ENCODE results near the gene IMPDH1. TPM values are rescaled to one million over a fixed set of nuclear protein-coding genes. Genes with fewer than 3 reads are reported as not detected.
A peak's percentile ranks its signal among the peaks of the same experiment; 100 is the strongest.

The IMPDH1 gene
- total RNA-seq, 2 experiments from 2014 or later = 70.4 to 72.3 TPM

GRCh38 chr7:128357217-128357613 lies 52.6 kb downstream of the IMPDH1 start:
- CTCF ChIA-PET = interaction anchor here (1.0 to 2.9 kb wide), 4 partner anchors 8 to 42 kb away, joined by 3 to 17 read pairs (median 3); no protein-coding TSS in a partner anchor
- no peak overlapping the region for H3K27ac Mint-ChIP-seq
- H3K27me3 Mint-ChIP-seq = peaks cover 50% of the 10 kb centered on the region
- no peak overlapping the region for H3K4me3 Mint-ChIP-seq
- POLR2A ChIA-PET = no interaction called here
- peaks cover 21% of the 10 kb centered on the region for H3K4me1 Mint-ChIP-seq
- no peaks in the 10 kb centered on the region for H3K36me3 Mint-ChIP-seq (ENCODE audit: low read depth)
- no peaks in the 10 kb centered on the region for H3K9me3 Mint-ChIP-seq
- DNase-seq = no peak

- Mint-ChIP-seq H3K4me1 (peaks cover 16% of the 10 kb centered on the region), H3K9me3 (no peaks in the 10 kb centered on the region), H3K27ac (no peak overlapping the region), H3K27me3 (peaks cover 45% of the 10 kb centered on the region), H3K36me3 (ENCODE audit: low read depth) (no peaks in the 10 kb centered on the region), H3K4me3 (no peak overlapping the region)
- ChIA-PET POLR2A (no interaction called here), CTCF (interaction anchor here (1.6 to 2.9 kb wide), 2 partner anchors 8 to 27 kb away, joined by 3 to 17 read pairs; no protein-coding TSS in a partner anchor)
- no peak for DNase-seq
Observed at GRCh38 chr7:128356546-128357216, 53.1 kb downstream of the IMPDH1 start.

GRCh38 chr7:128353610-128354009 lies 56.2 kb downstream of the IMPDH1 start:
- Mint-ChIP-seq H3K27me3 (peaks cover 49% of the 10 kb centered on the region), H3K4me1 (peaks cover 8% of the 10 kb centered on the region), H3K27ac (no peak overlapping the region), H3K36me3 (ENCODE audit: low read depth) (no peaks in the 10 kb centered on the region), H3K4me3 (no peak overlapping the region), H3K9me3 (no peaks in the 10 kb centered on the region)
- ChIA-PET POLR2A (no interaction called here), CTCF (interaction anchor here (1.1 kb wide), 1 partner anchor 73 kb away, joined by 3 read pairs; no protein-coding TSS in a partner anchor)
- no peak for DNase-seq

DNA sequence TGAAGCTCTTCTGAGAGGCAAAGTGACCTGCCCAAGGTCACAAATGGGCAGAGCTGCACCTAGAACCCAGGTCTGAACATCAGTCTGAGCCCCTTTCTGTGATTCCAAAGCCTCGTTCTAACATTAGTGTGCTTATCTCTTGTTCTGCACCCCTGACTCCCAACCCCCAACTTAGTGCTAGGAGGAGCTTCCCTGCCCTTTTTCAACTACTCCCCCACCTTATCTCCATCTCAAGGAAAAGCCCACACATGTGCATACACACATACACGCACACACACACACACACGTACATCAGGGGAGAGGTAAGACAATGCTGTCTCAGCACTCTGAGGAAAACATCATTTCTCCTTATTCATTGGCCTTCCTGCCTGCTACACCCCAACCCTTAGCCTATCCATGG lies 56.6 kb downstream of the IMPDH1 start:
- Mint-ChIP-seq H3K4me1 (peaks cover 8% of the 10 kb centered on the region), H3K36me3 (ENCODE audit: low read depth) (no peaks in the 10 kb centered on the region), H3K27me3 (peaks cover 47% of the 10 kb centered on the region), H3K4me3 (no peak overlapping the region), H3K27ac (no peak overlapping the region), H3K9me3 (no peaks in the 10 kb centered on the region)
- ChIA-PET POLR2A (no interaction called here), CTCF (interaction anchor here (0.9 to 1.1 kb wide), 2 partner anchors 13 to 74 kb away, joined by 3 read pairs; no protein-coding TSS in a partner anchor)
- DNase-seq = no peak

DNA sequence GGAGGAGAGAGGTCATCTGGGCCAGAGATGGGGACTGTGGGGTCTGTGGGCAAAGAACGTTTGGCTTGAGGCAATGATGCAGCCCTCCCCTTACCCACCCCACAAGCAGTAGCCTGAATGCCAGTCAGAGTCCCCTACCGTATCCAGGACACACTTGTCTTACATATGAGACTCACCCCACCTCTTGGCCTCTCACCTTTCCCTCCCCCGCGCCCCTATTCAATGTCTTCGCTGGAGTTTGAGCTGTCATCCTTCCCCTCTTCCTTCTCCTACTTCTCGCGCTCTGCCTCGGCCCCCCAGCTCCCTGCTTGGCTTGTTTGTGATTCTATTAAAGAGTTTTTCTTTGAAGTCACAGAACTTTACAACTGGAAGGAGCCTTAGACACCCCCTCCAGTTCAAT lies 57.1 kb downstream of the IMPDH1 start:
- ChIA-PET POLR2A (no interaction called here), CTCF (interaction anchor here (0.9 to 1.1 kb wide), 2 partner anchors 12 to 74 kb away, joined by 3 read pairs; no protein-coding TSS in a partner anchor)
- Mint-ChIP-seq H3K27ac (no peak overlapping the region), H3K36me3 (ENCODE audit: low read depth) (no peaks in the 10 kb centered on the region), H3K4me3 (no peak overlapping the region), H3K4me1 (peaks cover 8% of the 10 kb centered on the region), H3K27me3 (peaks cover 47% of the 10 kb centered on the region), H3K9me3 (no peaks in the 10 kb centered on the region)
- DNase-seq = no peak

GRCh38 chr7:128352153-128352537 lies 57.6 kb downstream of the IMPDH1 start:
- Mint-ChIP-seq H3K27ac (no peak overlapping the region), H3K27me3 (peaks cover 47% of the 10 kb centered on the region), H3K4me3 (no peak overlapping the region), H3K36me3 (ENCODE audit: low read depth) (no peaks in the 10 kb centered on the region), H3K4me1 (peaks cover 8% of the 10 kb centered on the region), H3K9me3 (no peaks in the 10 kb centered on the region)
- POLR2A ChIA-PET = no interaction called here
- peak; percentile 18 for DNase-seq
- CTCF ChIA-PET = interaction anchor here (0.9 kb wide), 1 partner anchor 12 kb away, joined by 3 read pairs; no protein-coding TSS in a partner anchor

DNA sequence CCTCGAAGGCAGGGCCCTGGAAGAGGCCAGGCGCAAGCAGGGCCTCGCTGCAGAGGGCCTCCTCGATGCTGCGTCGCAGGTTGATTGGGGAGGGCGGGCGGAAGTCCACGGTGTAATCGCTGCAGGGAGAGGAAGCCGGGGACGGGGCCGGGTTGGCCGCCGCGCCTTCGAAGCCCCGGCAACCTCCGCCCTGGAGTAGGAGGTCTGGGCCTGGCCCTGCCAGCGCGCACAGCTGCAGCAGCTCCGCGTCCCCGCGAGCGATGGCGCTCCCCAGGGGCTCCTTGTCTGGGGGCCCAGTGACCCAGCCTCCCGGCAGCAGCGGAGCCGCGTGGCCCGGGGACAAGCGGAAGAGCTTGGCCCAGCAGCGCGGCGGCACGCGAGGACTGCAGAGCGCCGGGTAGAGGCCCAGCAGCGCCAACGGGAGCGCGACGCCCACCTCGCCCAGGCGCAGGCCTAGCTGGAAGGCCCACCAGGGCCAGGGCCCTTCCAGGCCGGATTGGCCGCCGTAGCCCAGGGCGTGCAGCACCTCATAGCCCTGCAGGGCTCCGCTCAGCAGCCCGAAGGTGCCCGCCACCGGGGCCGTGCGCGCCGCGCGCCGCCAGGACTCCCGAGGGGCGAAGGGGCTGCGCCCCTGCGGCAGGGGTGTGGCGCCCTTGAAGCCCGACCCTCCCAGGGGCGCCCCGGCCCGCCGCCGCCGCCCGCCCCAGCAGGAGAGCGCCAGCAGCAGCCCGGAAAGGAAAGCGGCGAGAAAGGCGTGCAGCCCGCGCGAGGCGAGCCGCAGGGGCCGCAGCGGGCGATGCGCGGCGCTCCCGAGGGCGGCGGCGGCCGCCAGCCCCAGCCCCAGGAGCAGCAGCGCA lies 58.3 kb downstream of the IMPDH1 start:
- Mint-ChIP-seq H3K36me3 (ENCODE audit: low read depth) (no peaks in the 10 kb centered on the region), H3K4me3 (no peak overlapping the region), H3K27ac (no peak overlapping the region), H3K9me3 (no peaks in the 10 kb centered on the region), H3K27me3 (peaks cover 47% of the 10 kb centered on the region), H3K4me1 (peaks cover 8% of the 10 kb centered on the region)
- ChIA-PET CTCF (no interaction called here), POLR2A (no interaction called here)
- DNase-seq = no peak

DNA sequence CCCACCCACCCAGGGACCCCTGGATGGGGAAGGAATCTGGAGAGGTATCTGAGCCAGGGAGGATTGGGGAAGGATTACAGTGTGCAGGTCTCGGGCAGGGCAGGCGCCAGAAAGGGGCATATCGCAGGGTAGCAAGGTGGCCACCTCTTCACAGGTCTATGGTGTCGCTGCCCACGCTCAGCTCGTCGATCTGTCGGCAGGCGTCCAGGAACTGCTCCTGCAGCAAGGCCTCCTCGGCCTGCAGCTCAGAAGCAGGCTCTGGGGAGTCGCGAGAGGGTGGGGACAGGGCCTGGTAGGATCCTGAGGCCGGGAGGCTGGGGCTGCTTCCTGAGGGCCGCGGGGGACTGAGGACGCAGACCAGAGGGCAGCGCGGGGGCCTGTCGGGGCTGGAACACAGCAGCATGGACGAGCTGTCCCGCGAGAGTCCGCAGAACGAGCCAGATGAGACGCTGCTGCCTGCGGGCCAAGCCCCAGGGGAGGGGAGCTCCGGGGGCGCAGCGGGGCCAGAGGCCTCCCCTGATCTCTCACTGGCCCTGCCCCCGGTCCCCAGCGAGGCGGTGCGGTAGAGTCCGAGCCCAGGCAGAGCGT lies 59.0 kb downstream of the IMPDH1 start:
- Mint-ChIP-seq H3K4me3 (no peak overlapping the region), H3K27ac (no peak overlapping the region), H3K27me3 (peaks cover 46% of the 10 kb centered on the region), H3K36me3 (ENCODE audit: low read depth) (no peaks in the 10 kb centered on the region), H3K9me3 (no peaks in the 10 kb centered on the region), H3K4me1 (peaks cover 7% of the 10 kb centered on the region)
- no peak for DNase-seq
- CTCF ChIA-PET = interaction anchor here (3.8 to 4.4 kb wide), 2 partner anchors 7 to 37 kb away, joined by 17 to 34 read pairs; no protein-coding TSS in a partner anchor
- POLR2A ChIA-PET = no interaction called here

- ChIA-PET CTCF (interaction anchor here (3.8 to 4.4 kb wide), 2 partner anchors 9 to 38 kb away, joined by 17 to 34 read pairs; no protein-coding TSS in a partner anchor), POLR2A (no interaction called here)
- Mint-ChIP-seq H3K4me1 (peaks cover 3% of the 10 kb centered on the region), H3K4me3 (no peak overlapping the region), H3K9me3 (no peaks in the 10 kb centered on the region), H3K27me3 (peaks cover 35% of the 10 kb centered on the region), H3K27ac (peak overlapping the region; percentile 11), H3K36me3 (ENCODE audit: low read depth) (no peaks in the 10 kb centered on the region)
- no peak for DNase-seq
Observed at GRCh38 chr7:128349466-128349825, 60.3 kb downstream of the IMPDH1 start.

- ChIA-PET POLR2A (no interaction called here), CTCF (interaction anchor here (0.6 to 4.4 kb wide), 12 partner anchors 10 to 78 kb away, joined by 3 to 34 read pairs (median 5); no protein-coding TSS in a partner anchor)
- no peak overlapping the region for H3K4me3 Mint-ChIP-seq
- DNase-seq = peak; percentile 60
- no peaks in the 10 kb centered on the region for H3K9me3 Mint-ChIP-seq
- peaks cover 9% of the 10 kb centered on the region for H3K4me1 Mint-ChIP-seq
- peaks cover 22% of the 10 kb centered on the region for H3K27me3 Mint-ChIP-seq
- H3K36me3 Mint-ChIP-seq (ENCODE audit: low read depth) = no peaks in the 10 kb centered on the region
- no peak overlapping the region for H3K27ac Mint-ChIP-seq
Observed at GRCh38 chr7:128347647-128348097, 62.1 kb downstream of the IMPDH1 start.

- ChIA-PET CTCF (interaction anchor here (0.6 to 2.0 kb wide), 8 partner anchors 11 to 251 kb away, joined by 3 to 8 read pairs (median 4); no protein-coding TSS in a partner anchor), POLR2A (no interaction called here)
- Mint-ChIP-seq H3K27ac (no peak overlapping the region), H3K36me3 (ENCODE audit: low read depth) (peaks cover 3% of the 10 kb centered on the region), H3K4me1 (peaks cover 30% of the 10 kb centered on the region), H3K27me3 (peaks cover 10% of the 10 kb centered on the region), H3K9me3 (no peaks in the 10 kb centered on the region), H3K4me3 (peak overlapping the region; percentile 51)
- DNase-seq = no peak
Observed at GRCh38 chr7:128344431-128344774, 65.4 kb downstream of the IMPDH1 start.

DNA sequence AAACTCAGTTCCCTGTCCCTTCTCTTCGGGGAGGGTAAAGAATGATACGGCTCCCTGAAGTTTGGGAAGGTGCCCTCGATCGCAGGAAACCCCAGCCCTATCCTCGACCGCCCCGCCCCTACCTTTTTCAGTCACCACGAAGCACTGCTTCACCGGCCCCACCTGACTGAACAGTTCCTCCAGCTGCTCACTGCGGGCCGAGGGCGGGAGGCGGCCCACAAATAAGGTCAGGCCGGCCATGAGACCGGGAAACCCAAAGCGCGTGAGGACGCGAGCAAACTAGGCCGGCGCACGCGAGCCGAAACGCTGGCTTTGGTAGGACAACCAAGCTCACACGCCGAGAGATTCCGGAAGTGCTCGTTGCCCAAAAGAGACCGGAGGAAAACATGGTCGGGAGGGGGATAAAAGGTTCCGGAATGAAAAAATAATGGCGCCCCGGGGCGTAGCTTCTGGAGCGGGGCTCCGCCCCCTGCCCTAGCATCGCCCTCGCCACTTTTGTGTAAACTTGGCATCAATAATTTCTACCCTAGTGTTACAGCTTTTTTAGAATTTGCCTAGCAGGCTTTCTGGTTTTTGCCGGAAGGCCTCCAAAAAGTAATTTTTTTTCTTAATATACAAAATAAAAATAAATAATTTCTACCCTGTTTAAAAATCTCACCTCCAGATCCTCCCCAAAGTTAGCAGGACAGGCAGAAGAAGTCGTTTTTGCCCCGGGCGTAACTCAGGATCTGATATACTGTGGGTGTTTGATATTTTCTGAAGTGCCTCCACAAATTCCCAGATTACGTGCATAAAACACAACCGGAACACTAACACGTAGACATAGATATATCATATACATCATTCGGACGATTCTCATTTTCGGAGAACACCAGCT lies 66.0 kb downstream of the IMPDH1 start, which contains the start of gene RBM28:
Gene RBM28, minus strand, starts transcription at position 355 of the 877 bp plus-strand sequence. Its CDS starts 115 bp downstream, at position 240.
- Mint-ChIP-seq H3K36me3 (ENCODE audit: low read depth) (peaks cover 5% of the 10 kb centered on the region), H3K4me1 (peaks cover 30% of the 10 kb centered on the region), H3K4me3 (peak within 1 kb of the TSS; percentile 95), H3K27me3 (peaks cover 4% of the 10 kb centered on the region), H3K9me3 (no peaks in the 10 kb centered on the region), H3K27ac (peak within 1 kb of the TSS; percentile 96)
- CTCF ChIA-PET = interaction anchor here (0.6 to 2.0 kb wide), 6 partner anchors 15 to 251 kb away, joined by 3 to 8 read pairs (median 5); no protein-coding TSS in a partner anchor
- POLR2A ChIA-PET = no interaction called here
- DNase-seq = peak; percentile 90

Data from activated CD4-positive, alpha-beta T cell treated with anti-CD3 and anti-CD28 coated beads, Interleukin-2, amount 10 ng/mL, durations not matched to agents 7 days and 5 days (primary cell).